Lower leg skin (tissue), 4 donors: Measurements from ENCODE around the gene B2M. TPM values are rescaled to one million over a fixed set of nuclear protein-coding genes. Genes with fewer than 3 reads are reported as not detected.

Source experiments
- DNase-seq, 2 donors: peaks; one replicate each; pipeline ENCODE4 v3.0.0-alpha.2; 2019; ENCODE audit warnings: low spot score in 2 of 2
- H3K4me3 ChIP-seq: fragments of 200-600 bp; sonication (generic); 2 replicates; pipeline ENCODE4 v1.5.1; 2017; ENCODE audit warnings: mild to moderate bottlenecking, low read depth; ENCODE audit not compliant: poor library complexity, severe bottlenecking
- POLR2A ChIP-seq, 2 donors: fragments of 450-650 bp; IDR thresholded peaks; one replicate each; pipeline ENCODE4 v1.6.1; 2016 to 2017; ENCODE audit warnings: antibody characterized with exemption in 2 of 2, mild to moderate bottlenecking in 1 of 2, moderate library complexity in 1 of 2
- WGBS, 2 donors: methylation state at CpG; one replicate each; pipeline ENCODE4 v1.1.5; 2018; 5-methylcytosine and 5-hydroxymethylcytosine counted together
- intact Hi-C: fragments of 100-400 bp; cut with DNase I; formaldehyde crosslinking; loops from one replicate; pipeline ENCODE4 v1.15.0; 2023; ENCODE audit warnings: low total_unique reads
- total RNA-seq, 4 donors: library from RNA; depleted of rRNA; stranded (reverse); fragments of >200 nt; gene quantifications; one replicate each; pipeline ENCODE4 v1.1.0, GENCODE V29; 2016
- TF ChIP-seq, protein P1 (sequence below), 3 donors: fragments of 450-650 bp; IDR thresholded peaks; one replicate each; pipeline ENCODE4 v1.5.1; 2016; ENCODE audit warnings: antibody characterized with exemption in 3 of 3, mild to moderate bottlenecking in 3 of 3, moderate library complexity in 2 of 3

B2M gene
- total RNA-seq, 4 donors from 2014 or later: 2,406 to 3,013 (median 2,777) TPM

DNA sequence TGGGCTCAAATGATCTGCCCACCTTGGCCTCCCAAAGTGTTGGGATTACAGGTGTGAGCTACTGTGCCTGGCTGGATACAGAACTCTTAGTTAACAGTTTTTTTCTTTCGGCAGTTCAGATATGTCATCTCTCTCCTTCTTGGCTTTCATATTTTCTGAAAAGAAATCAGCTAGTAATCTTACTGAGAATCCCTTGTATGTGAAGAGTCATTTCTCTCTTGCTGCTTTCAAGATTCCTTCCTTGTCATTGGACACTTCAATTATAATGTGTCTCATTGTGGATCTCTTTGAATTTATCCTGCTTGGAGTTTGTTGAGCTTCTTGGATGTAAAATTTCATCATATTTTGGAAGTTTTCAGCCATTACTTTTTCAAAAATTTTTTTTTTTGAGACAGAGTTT is 42.0 kb downstream of the B2M start:
- no peak overlapping the region for H3K4me3 ChIP-seq
- intact Hi-C loops: no loop called here
- WGBS, 2 donors: 94 to 97% methylated on average over 1 of the region's 1 CpG
- DNase-seq: no peak
- TF ChIP-seq, protein P1, sequence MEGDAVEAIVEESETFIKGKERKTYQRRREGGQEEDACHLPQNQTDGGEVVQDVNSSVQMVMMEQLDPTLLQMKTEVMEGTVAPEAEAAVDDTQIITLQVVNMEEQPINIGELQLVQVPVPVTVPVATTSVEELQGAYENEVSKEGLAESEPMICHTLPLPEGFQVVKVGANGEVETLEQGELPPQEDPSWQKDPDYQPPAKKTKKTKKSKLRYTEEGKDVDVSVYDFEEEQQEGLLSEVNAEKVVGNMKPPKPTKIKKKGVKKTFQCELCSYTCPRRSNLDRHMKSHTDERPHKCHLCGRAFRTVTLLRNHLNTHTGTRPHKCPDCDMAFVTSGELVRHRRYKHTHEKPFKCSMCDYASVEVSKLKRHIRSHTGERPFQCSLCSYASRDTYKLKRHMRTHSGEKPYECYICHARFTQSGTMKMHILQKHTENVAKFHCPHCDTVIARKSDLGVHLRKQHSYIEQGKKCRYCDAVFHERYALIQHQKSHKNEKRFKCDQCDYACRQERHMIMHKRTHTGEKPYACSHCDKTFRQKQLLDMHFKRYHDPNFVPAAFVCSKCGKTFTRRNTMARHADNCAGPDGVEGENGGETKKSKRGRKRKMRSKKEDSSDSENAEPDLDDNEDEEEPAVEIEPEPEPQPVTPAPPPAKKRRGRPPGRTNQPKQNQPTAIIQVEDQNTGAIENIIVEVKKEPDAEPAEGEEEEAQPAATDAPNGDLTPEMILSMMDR (IDR thresholded peaks at IDR 0.05): no peak
- no peak for TF ChIP-seq POLR2A (IDR thresholded peaks at IDR 0.05)

DNA sequence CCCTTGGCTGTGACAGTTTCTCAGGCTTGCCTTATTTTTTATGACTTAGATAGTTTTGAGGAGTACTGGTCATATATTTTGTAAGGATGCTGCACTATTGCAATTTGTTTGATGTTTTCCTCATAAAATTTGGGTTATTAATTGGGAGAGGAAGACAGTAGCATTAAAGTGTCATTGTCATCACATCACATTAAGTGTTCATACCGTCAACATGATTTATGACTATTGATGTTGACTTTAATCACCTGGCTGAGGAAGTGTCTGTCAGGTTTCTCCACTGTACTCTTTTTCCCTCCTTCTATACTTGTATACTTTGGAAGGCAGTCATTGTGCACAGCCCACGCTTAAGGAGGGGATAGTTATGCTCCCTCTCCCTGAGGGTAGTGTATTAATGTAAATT is 51.9 kb downstream of the B2M start:
- no peak overlapping the region for H3K4me3 ChIP-seq
- 71 to 77% methylated on average over 2 of the region's 2 CpGs for WGBS, 2 donors
- no peak for DNase-seq
- TF ChIP-seq POLR2A (IDR thresholded peaks at IDR 0.05): no peak
- TF ChIP-seq, protein P1 (IDR thresholded peaks at IDR 0.05): no peak
- intact Hi-C loops: no loop called here

DNA sequence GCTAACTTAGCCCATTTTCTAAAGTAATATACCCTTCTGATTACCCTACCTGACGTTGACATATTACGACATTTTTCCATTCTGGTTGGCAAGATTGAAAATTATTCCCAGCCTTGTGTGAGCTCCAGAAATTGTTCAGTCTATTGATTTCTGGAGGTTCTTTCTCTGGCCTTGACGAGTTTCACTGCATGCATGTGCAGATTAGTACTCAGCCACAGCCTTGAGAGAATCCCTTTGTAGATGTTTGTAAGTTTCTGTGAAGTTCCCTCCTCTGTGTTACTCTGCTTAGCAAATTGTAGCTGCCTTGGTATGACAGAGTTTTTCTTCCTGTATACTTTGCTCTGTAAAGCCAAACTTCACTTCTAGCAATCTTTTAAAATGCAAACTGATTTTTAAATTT is 52.5 kb downstream of the B2M start:
- no peak for DNase-seq
- intact Hi-C loops: no loop called here
- 80% methylated on average over 3 of the region's 3 CpGs for WGBS, 2 donors
- no peak overlapping the region for H3K4me3 ChIP-seq
- TF ChIP-seq, protein P1 (IDR thresholded peaks at IDR 0.05): no peak
- TF ChIP-seq POLR2A (IDR thresholded peaks at IDR 0.05): no peak

DNA sequence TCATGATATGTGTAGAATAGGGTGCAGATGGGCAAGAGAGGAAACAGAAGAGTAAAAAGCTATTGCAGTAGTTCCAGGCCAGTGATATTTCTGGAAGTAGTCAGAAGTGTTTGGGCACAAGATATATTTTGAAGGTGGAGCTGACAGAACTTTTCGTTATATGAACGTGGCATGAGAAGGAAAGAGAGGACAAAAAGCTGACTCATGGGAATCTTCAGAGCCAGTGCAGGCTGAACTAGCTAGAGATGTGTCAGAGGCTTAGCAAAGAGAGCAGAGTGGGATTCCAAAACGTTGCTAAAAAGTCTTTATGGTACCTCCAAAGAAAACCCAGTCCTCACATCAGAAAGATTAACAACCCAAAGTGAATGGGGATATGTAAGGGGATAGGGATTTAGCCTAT is 53.7 kb downstream of the B2M start:
- intact Hi-C loops: no loop called here
- TF ChIP-seq POLR2A (IDR thresholded peaks at IDR 0.05): no peak
- TF ChIP-seq, protein P1 (IDR thresholded peaks at IDR 0.05): no peak
- no peak for DNase-seq
- WGBS, 2 donors: 20 to 33% methylated on average over 3 of the region's 3 CpGs
- H3K4me3 ChIP-seq: no peak overlapping the region

Other genes with a start within 250 kb of the B2M start
- gene EIF3J, start 174.4 kb upstream of the B2M start, total RNA-seq: 10 to 100 TPM; 35.1 to 45.2 (median 42.3) TPM
- 100 to 1,000 TPM in 1 of 4 donors, 10 to 100 TPM in 3; 78.1 to 118 (median 89.7) TPM for gene SPG11, start 47.9 kb upstream of the B2M start, total RNA-seq
- 1 to 10 TPM in 1 of 4 donors, under 1 TPM in 3; 0.30 to 1.4 (median 0.33) TPM for gene PATL2, start 194 bp upstream of the B2M start, total RNA-seq
- gene TRIM69, start 25.0 kb downstream of the B2M start, total RNA-seq: 10 to 100 TPM in 1 of 4 donors, 1 to 10 TPM in 3; 7.3 to 13.6 (median 8.6) TPM
- gene TERB2, start 245.2 kb downstream of the B2M start, total RNA-seq: not detected